Mucosa of rectum (tissue), 2 donors: ENCODE data around the gene MTFR2.

ENCODE experiments used
- H3K27ac ChIP-seq, 2 donors: one replicate each; pipeline ENCODE4 v1.7.0; 2013; ENCODE audit warnings: inconsistent platforms in 2 of 2, low read depth in 2 of 2, low read length in 2 of 2
- H3K27me3 ChIP-seq, 2 donors: one replicate each; pipeline ENCODE4 v1.7.0; 2013; ENCODE audit warnings: low read length in 2 of 2; ENCODE audit not compliant: control insufficient read depth in 2 of 2, insufficient read depth in 2 of 2
- H3K36me3 ChIP-seq, 2 donors: one replicate each; pipeline ENCODE4 v1.7.0; 2013; ENCODE audit warnings: low read length in 2 of 2; ENCODE audit not compliant: control insufficient read depth in 2 of 2, insufficient read depth in 2 of 2
- H3K4me1 ChIP-seq, 2 donors: one replicate each; pipeline ENCODE4 v1.7.0; 2013; ENCODE audit warnings: low read length in 2 of 2, mild to moderate bottlenecking in 1 of 2; ENCODE audit not compliant: control insufficient read depth in 2 of 2, insufficient read depth in 2 of 2
- H3K4me3 ChIP-seq, 2 donors: one replicate each; pipeline ENCODE4 v1.7.0; 2013; ENCODE audit warnings: low read length in 2 of 2
- H3K9ac ChIP-seq, 2 donors: one replicate each; pipeline ENCODE4 v1.7.0; 2013; ENCODE audit warnings: low read length in 2 of 2, low read depth in 1 of 2, mild to moderate bottlenecking in 1 of 2
- H3K9me3 ChIP-seq, 2 donors: one replicate each; pipeline ENCODE4 v1.7.0; 2013; ENCODE audit warnings: low read length in 2 of 2; ENCODE audit not compliant: control insufficient read depth in 2 of 2
- donor health status: healthy.
- donor health status: Normal muscosa, but diverticular disease.

MTFR2 gene

DNA sequence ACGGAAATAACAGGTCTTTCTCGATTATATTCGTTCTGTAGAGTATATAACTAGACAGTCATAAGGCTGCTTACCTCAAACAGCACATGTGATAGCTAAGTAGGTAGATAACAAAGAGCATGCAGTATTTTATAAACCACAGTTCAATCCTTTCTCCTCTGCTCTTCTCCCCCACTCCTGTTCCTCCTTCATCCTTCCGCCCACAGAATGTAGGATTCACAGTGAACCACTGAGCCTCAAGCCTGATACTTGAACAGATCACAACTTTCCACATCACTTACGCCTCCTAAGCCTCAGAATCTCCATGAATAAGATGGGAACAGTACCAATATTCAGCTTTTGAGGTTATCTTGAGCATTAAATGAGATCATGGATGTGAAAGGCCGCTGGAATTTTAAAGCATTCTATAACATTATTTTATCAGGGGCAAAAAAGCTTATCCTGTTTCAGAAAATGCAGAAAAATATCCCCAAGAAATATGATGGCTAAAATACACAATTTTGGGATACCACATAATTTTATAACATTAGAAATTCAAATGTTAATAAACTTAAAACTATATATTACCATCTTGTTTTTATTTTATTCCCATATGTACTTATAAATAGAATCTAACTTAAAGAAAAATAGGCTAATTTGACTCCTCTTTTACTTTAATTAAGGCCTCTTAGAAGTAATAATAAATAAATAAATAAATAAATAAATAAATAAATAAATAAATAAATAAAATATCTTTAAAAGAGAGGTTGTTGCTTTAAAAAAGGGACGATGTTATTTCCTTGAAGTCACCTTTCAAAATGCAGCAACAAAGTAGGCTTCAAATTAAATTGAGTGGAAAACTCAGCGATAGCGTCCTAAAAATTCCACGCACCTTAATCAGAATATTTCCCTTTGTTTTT lies 33.4 kb downstream of the MTFR2 start:
- H3K36me3 ChIP-seq = no peaks in the 10 kb centered on the region

DNA sequence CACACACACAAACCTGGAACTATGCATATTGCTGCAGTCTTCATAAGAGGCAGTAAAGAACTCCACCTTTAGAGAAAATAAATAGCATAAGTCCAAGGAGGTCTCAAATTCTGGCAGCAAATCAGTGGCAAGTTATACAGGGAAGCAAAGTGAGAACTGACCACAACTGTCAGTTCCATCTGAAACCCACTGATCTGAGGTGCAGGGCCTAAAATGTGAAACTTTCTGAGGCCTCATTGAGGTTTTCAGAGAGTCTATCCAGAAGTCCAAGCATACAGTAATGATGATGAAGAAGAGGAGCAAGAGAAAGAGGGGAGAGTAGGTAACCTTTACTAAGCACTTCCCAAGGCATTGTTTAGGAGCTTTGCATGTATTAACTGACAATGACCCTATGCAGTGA lies 36.3 kb downstream of the MTFR2 start:
- no peaks in the 10 kb centered on the region for H3K9me3 ChIP-seq
- H3K27me3 ChIP-seq = no peaks in the 10 kb centered on the region
- H3K9ac ChIP-seq = no peak overlapping the region
- H3K4me1 ChIP-seq = no peaks in the 10 kb centered on the region
- no peak overlapping the region for H3K27ac ChIP-seq
- no peak overlapping the region for H3K4me3 ChIP-seq
- no peaks in the 10 kb centered on the region for H3K36me3 ChIP-seq

More for the DNA sequence above, 33.4 kb downstream of the MTFR2 start:
- Histone ChIP-seq H3K9me3 (no peaks in the 10 kb centered on the region), H3K4me3 (no peak overlapping the region), H3K4me1 (no peaks in the 10 kb centered on the region), H3K27me3 (no peaks in the 10 kb centered on the region), H3K27ac (no peak overlapping the region), H3K9ac (no peak overlapping the region)

GRCh38 chr6:136213012-136213539 lies 37.0 kb downstream of the MTFR2 start:
- Histone ChIP-seq H3K9me3 (no peaks in the 10 kb centered on the region), H3K36me3 (no peaks in the 10 kb centered on the region), H3K27me3 (no peaks in the 10 kb centered on the region), H3K4me1 (no peaks in the 10 kb centered on the region), H3K4me3 (no peak overlapping the region), H3K27ac (no peak overlapping the region), H3K9ac (no peak overlapping the region)

GRCh38 chr6:136212608-136213007 lies 37.5 kb downstream of the MTFR2 start:
- no peak overlapping the region for H3K4me3 ChIP-seq
- no peak overlapping the region for H3K9ac ChIP-seq
- H3K27ac ChIP-seq = no peak overlapping the region
- H3K36me3 ChIP-seq = no peaks in the 10 kb centered on the region
- no peaks in the 10 kb centered on the region for H3K27me3 ChIP-seq
- no peaks in the 10 kb centered on the region for H3K9me3 ChIP-seq
- H3K4me1 ChIP-seq = no peaks in the 10 kb centered on the region

DNA sequence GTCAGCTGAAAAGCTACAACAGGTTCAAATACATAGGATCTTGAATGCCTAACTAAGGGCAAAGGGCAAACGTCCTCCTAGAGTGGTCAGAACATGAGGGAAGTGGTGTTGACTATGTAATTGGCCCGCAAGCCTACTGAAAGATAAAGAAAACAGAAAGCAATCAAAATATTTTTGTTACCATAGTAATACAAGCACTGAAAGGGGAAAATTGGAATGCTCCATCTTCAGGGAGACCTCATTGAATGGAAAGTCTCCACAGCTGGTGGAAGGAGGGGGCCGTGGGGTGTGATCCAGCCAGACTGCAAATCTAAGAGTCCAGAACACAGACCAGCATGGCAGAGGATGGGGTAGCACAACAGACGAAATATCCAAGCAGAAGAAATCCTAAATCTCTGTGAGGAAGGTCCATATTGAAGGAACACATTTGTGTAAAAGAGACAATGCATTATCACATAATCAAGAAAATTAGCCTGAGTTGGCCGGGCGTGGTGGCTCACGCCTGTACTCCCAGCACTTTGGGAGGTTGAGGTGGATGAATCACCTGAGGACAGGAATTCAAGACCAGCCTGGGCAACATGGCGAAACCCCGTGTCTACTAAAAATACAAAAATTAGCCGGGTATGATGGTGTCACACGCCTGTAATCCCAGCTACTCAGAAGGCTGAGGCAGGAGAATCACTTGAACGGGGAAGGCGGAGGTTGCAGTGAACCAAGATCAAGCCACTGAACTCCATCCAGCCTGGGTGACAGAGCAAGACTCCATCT lies 39.5 kb downstream of the MTFR2 start:
- Histone ChIP-seq H3K9me3 (no peaks in the 10 kb centered on the region), H3K36me3 (no peaks in the 10 kb centered on the region), H3K4me3 (no peak overlapping the region), H3K27me3 (no peaks in the 10 kb centered on the region), H3K4me1 (no peaks in the 10 kb centered on the region), H3K9ac (no peak overlapping the region), H3K27ac (no peak overlapping the region)

DNA sequence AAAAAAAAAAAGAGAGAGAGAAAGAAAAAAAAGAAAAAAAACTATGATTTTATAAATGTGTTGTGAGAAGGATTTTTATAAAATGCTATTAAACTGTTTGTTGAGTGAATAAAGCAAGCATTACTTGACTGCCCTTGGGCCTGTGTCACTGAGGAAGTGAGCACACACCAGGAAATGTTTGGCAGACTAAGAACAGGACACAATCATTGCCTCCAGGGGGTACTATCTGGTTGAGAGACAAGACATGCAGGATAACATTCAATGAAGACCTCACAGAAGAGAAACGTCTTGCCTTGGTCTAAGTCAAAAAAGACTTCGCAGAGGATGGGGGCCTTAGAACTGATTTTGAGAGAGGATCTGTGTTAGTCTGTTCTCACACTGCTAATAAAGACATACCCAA lies 40.6 kb downstream of the MTFR2 start:
- no peaks in the 10 kb centered on the region for H3K27me3 ChIP-seq
- H3K9ac ChIP-seq = no peak overlapping the region
- no peak overlapping the region for H3K4me3 ChIP-seq
- H3K36me3 ChIP-seq = no peaks in the 10 kb centered on the region
- no peak overlapping the region for H3K27ac ChIP-seq
- H3K4me1 ChIP-seq = no peaks in the 10 kb centered on the region
- H3K9me3 ChIP-seq = no peaks in the 10 kb centered on the region

DNA sequence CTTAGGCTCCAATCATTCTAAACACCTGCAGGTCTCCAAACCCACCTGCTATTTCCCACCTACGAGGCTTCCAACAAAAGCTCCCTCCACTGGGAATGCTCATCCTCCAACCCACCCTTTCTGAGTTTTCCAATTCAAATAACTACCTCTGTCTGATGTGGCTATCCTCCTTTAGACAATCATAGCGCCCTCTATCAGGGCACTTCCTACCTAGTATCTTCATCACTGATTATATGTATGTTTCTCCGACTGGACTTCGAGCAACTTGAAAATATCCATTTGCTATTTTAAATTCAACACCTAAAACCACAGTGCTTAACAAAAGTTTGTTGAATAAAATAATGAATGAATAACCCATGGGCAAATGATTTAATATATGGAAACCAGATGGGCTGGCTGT lies 41.3 kb downstream of the MTFR2 start:
- Histone ChIP-seq H3K4me1 (no peaks in the 10 kb centered on the region), H3K9me3 (no peaks in the 10 kb centered on the region), H3K9ac (no peak overlapping the region), H3K27me3 (no peaks in the 10 kb centered on the region), H3K36me3 (no peaks in the 10 kb centered on the region), H3K27ac (no peak overlapping the region), H3K4me3 (no peak overlapping the region)

GRCh38 chr6:136201732-136202131 lies 48.4 kb downstream of the MTFR2 start:
- no peaks in the 10 kb centered on the region for H3K36me3 ChIP-seq
- no peaks in the 10 kb centered on the region for H3K27me3 ChIP-seq
- H3K27ac ChIP-seq = no peak overlapping the region
- no peaks in the 10 kb centered on the region for H3K4me1 ChIP-seq
- no peaks in the 10 kb centered on the region for H3K9me3 ChIP-seq
- no peak overlapping the region for H3K4me3 ChIP-seq
- no peak overlapping the region for H3K9ac ChIP-seq

DNA sequence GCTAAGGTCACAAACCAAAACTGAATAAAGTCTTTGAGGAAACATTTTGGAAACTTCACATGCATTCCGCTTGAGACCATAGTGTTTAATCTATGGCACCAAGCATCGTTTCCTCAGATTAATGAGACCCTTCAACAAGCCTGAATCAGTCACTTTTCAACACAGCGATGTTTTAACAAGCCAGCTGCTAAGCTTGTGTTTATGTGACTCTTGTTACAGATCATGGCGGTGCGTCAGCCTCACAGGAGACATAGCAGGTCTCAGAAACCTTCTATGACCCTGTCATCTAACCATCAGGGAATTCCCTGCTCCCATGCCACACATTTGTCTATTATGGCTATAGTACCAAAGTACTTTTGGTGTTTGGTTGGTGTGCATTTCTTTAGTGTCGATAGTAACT lies 57.2 kb downstream of the MTFR2 start:
- Histone ChIP-seq H3K4me1 (no peaks in the 10 kb centered on the region), H3K27ac (no peak overlapping the region), H3K4me3 (no peak overlapping the region), H3K27me3 (no peaks in the 10 kb centered on the region), H3K9me3 (no peaks in the 10 kb centered on the region), H3K36me3 (no peaks in the 10 kb centered on the region), H3K9ac (no peak overlapping the region)

DNA sequence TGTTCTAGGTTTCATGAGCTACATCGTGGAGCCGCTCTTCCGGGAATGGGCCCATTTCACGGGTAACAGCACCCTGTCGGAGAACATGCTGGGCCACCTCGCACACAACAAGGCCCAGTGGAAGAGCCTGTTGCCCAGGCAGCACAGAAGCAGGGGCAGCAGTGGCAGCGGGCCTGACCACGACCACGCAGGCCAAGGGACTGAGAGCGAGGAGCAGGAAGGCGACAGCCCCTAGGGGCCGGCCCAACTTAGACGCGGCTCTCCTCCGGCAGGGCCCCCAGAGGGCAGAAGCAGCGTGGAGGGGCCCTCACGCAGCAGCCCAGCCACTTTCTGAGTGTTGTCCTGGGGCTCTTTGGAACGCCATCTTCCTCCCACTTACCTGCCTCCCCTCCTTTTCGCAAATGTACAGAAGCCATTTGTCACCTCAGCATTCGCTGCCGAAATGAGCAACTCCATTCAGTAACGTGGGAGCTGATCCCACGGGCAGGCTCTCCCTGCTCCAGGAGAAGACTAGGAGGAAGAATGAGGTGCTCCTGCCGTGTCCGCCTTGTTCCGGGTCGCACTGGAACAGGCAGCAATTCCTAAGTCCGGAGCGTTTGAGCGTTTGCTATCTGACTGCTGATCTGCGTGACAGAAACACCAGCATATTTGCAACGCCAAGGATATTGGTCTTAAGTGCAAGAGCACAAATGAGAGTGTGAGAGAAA lies 58.4 kb downstream of the MTFR2 start:
- no peaks in the 10 kb centered on the region for H3K4me1 ChIP-seq
- H3K4me3 ChIP-seq = no peak overlapping the region
- H3K9me3 ChIP-seq = no peaks in the 10 kb centered on the region
- H3K27ac ChIP-seq = no peak overlapping the region
- H3K27me3 ChIP-seq = no peaks in the 10 kb centered on the region
- H3K36me3 ChIP-seq = peaks cover 0 to 5% of the 10 kb centered on the region in 2 donors
- H3K9ac ChIP-seq = no peak overlapping the region
